NCI-H2107 treated with DMSO at 0.1 percent for 48 hours (cell line): ENCODE data around the gene MCCC2.
"Not testable (repeated sequence)": the region's sequence is repeated elsewhere in the genome, so short reads cannot be mapped to it uniquely, and the experiment has no call there.

Experiments
- DNase-seq: peaks from one replicate; lab custom pipeline; 2025; ENCODE audit not compliant: unreplicated experiment; lab: John Stamatoyannopoulos, UW

Gene MCCC2

GRCh38 chr5:71662381-71662780 lies 75.2 kb downstream of the MCCC2 start:
- DNase-seq: no peak

GRCh38 chr5:71663191-71663969 lies 76.2 kb downstream of the MCCC2 start:
- no peak for DNase-seq

GRCh38 chr5:71664615-71665014 lies 77.5 kb downstream of the MCCC2 start:
- DNase-seq: not testable (repeated sequence)

GRCh38 chr5:71666321-71666720 lies 79.2 kb downstream of the MCCC2 start:
- no peak for DNase-seq

- DNase-seq: no peak
These were observed 90.8 kb downstream of the MCCC2 start for GRCh38 chr5:71677977-71678376.

- DNase-seq: no peak
These were observed 92.6 kb downstream of the MCCC2 start for GRCh38 chr5:71679714-71680113.

- no peak for DNase-seq
These were observed 93.4 kb downstream of the MCCC2 start for GRCh38 chr5:71680510-71680909.

- no peak for DNase-seq
These were observed 94.2 kb downstream of the MCCC2 start for GRCh38 chr5:71681296-71681695.

GRCh38 chr5:71684309-71684708 lies 97.2 kb downstream of the MCCC2 start:
- no peak for DNase-seq

- no peak for DNase-seq
These were observed 106.8 kb downstream of the MCCC2 start for GRCh38 chr5:71693828-71694427.

- DNase-seq: no peak
These were observed 107.9 kb downstream of the MCCC2 start for GRCh38 chr5:71695071-71695470.

GRCh38 chr5:71695595-71695994 lies 108.5 kb downstream of the MCCC2 start:
- no peak for DNase-seq

- no peak for DNase-seq
These were observed 110.8 kb downstream of the MCCC2 start for GRCh38 chr5:71697967-71698366.

- DNase-seq: no peak
These were observed 112.1 kb downstream of the MCCC2 start for GRCh38 chr5:71699233-71699632.

GRCh38 chr5:71699751-71700150 lies 112.6 kb downstream of the MCCC2 start:
- no peak for DNase-seq

- no peak for DNase-seq
These were observed 113.7 kb downstream of the MCCC2 start for GRCh38 chr5:71700803-71701202.

GRCh38 chr5:71701407-71701806 lies 114.3 kb downstream of the MCCC2 start:
- no peak for DNase-seq

GRCh38 chr5:71703941-71704340 lies 116.8 kb downstream of the MCCC2 start:
- no peak for DNase-seq

GRCh38 chr5:71705421-71705820 lies 118.3 kb downstream of the MCCC2 start:
- no peak for DNase-seq

- DNase-seq: no peak
These were observed 119.8 kb downstream of the MCCC2 start for GRCh38 chr5:71706906-71707305.
